HL-60 (cell line): ENCODE data around the gene MNS1.

ENCODE experiments used
- DNase-seq, 2 experiments: peaks; one replicate each; pipeline ENCODE4 v3.0.0-alpha.2; 2010 to 2020; ENCODE audit warnings: low read depth in 1 of 2, low spot score in 1 of 2
- H3K27ac ChIP-seq: fragments of 250-450 bp; sonication (Bioruptor Pico); replicated peaks from 2 replicates; pipeline ENCODE4 v1.5.1; 2020; ENCODE audit warnings: mild to moderate bottlenecking, moderate library complexity
- H3K27me3 ChIP-seq: fragments of 250-450 bp; sonication (Bioruptor Pico); 2 replicates; pipeline ENCODE4 v1.5.1; 2021; ENCODE audit warnings: mild to moderate bottlenecking, moderate library complexity; ENCODE audit not compliant: insufficient read depth, poor library complexity, severe bottlenecking
- H3K4me3 ChIP-seq: replicated peaks from 2 replicates; pipeline ENCODE4 v1.5.1; 2011; ENCODE audit warnings: mild to moderate bottlenecking, control low read depth, low read length; ENCODE audit not compliant: insufficient read depth
- GABPA ChIP-seq: IDR thresholded peaks from 2 replicates; pipeline ENCODE4 v1.6.1; 2012; ENCODE audit warnings: low read depth
- POLR2AphosphoS5 ChIP-seq: IDR thresholded peaks from 2 replicates; pipeline ENCODE4 v1.6.1; 2012; ENCODE audit warnings: low read depth
- SPI1 ChIP-seq: IDR thresholded peaks from 2 replicates; pipeline ENCODE4 v1.6.1; 2012; ENCODE audit warnings: low read depth, mild to moderate bottlenecking, borderline replicate concordance
- long read RNA-seq: library from polyadenylated mRNA; unstranded; transcript quantifications from one replicate; pipeline ENCODE4 v2.0.0, GENCODE V29; 2020
- TF ChIP-seq, protein P1 (sequence below): IDR thresholded peaks from one replicate; pipeline ENCODE4 v1.5.1; 2011; ENCODE audit warnings: low read length, control low read depth, inconsistent platforms; ENCODE audit not compliant: insufficient read depth
- TF ChIP-seq, protein P2 (sequence below): IDR thresholded peaks from 2 replicates; pipeline ENCODE4 v1.6.1; 2012; ENCODE audit warnings: low read depth; ENCODE audit not compliant: insufficient replicate concordance

The MNS1 gene
- long read RNA-seq, partial matches to known transcripts, result 1 of 2 reads
- long read RNA-seq, other reads (novel, unspliced or antisense), result 1 of 2 reads

DNA sequence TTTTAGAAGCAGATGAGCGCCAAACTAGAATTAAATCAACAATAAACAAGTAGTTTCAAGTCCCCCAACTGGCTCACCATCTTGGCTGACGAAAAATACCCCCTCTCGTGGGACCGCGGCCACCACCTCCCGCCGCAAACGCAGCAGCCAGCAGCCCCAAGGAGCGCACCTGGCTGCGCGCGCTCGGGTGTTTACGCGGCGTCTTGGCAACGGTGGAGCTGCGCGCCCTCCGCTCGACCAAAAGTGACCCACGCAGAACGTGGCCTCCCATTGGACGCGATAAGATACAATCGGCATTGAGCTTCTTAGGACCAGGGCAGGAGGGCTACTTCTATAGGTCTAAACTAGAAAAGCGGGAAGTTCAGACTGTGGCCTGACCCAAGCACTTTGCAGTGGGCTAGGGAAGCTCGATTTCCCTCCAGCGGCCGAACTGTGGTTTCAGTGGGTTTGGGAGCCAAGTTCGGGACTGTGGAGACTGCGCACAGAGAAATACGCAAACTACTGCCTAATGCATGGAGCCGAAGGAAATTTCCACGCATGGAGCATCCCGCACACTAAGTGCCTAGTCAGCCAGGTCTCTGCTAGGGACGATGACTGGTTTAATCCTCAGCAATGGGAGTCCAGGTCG is at the start of gene MNS1:
Gene MNS1, minus strand, starts transcription at position 245 of the 628 bp plus-strand sequence. Its CDS starts 165 bp downstream, at position 80.
- Histone ChIP-seq H3K27ac (peak within 1 kb of the TSS; percentile 75), H3K27me3 (no peaks in the 10 kb centered on the region), H3K4me3 (peak within 1 kb of the TSS; percentile 78)
- TF ChIP-seq SPI1 (no peak), POLR2AphosphoS5 (peak; percentile 85; the same call in 1 of the 2 replicates)
- peak; percentile 90 to 97 for DNase-seq

GRCh38 chr15:56496635-56497034 is 31.7 kb upstream of the MNS1 start:
- no peak overlapping the region for H3K27ac ChIP-seq
- TF ChIP-seq GABPA (no peak), POLR2AphosphoS5 (no peak), SPI1 (no peak)
- TF ChIP-seq, protein P1, sequence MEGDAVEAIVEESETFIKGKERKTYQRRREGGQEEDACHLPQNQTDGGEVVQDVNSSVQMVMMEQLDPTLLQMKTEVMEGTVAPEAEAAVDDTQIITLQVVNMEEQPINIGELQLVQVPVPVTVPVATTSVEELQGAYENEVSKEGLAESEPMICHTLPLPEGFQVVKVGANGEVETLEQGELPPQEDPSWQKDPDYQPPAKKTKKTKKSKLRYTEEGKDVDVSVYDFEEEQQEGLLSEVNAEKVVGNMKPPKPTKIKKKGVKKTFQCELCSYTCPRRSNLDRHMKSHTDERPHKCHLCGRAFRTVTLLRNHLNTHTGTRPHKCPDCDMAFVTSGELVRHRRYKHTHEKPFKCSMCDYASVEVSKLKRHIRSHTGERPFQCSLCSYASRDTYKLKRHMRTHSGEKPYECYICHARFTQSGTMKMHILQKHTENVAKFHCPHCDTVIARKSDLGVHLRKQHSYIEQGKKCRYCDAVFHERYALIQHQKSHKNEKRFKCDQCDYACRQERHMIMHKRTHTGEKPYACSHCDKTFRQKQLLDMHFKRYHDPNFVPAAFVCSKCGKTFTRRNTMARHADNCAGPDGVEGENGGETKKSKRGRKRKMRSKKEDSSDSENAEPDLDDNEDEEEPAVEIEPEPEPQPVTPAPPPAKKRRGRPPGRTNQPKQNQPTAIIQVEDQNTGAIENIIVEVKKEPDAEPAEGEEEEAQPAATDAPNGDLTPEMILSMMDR, result peak; percentile 35
- TF ChIP-seq, protein P2, sequence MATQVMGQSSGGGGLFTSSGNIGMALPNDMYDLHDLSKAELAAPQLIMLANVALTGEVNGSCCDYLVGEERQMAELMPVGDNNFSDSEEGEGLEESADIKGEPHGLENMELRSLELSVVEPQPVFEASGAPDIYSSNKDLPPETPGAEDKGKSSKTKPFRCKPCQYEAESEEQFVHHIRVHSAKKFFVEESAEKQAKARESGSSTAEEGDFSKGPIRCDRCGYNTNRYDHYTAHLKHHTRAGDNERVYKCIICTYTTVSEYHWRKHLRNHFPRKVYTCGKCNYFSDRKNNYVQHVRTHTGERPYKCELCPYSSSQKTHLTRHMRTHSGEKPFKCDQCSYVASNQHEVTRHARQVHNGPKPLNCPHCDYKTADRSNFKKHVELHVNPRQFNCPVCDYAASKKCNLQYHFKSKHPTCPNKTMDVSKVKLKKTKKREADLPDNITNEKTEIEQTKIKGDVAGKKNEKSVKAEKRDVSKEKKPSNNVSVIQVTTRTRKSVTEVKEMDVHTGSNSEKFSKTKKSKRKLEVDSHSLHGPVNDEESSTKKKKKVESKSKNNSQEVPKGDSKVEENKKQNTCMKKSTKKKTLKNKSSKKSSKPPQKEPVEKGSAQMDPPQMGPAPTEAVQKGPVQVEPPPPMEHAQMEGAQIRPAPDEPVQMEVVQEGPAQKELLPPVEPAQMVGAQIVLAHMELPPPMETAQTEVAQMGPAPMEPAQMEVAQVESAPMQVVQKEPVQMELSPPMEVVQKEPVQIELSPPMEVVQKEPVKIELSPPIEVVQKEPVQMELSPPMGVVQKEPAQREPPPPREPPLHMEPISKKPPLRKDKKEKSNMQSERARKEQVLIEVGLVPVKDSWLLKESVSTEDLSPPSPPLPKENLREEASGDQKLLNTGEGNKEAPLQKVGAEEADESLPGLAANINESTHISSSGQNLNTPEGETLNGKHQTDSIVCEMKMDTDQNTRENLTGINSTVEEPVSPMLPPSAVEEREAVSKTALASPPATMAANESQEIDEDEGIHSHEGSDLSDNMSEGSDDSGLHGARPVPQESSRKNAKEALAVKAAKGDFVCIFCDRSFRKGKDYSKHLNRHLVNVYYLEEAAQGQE, result no peak
- H3K4me3 ChIP-seq, result no peak overlapping the region

DNA sequence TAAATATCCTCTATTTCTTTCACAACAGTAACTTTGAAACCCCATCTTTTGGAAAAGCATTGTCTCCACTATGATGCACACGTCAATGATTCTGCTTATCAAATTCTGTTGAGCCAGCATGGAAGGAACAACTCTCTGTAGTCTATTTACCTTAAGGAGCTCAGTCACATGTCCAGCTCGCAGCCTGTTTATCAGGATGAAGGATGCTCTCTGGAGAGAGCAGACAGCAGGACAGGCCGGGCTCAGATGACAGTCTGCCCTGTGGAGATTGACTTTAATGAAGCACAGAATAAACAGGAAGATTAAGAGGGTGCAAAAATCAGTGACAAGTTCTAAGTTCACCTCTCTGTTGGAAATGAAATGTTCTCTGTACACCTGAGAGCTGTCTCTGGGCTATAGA is 30.6 kb upstream of the MNS1 start:
- no peak for DNase-seq
- TF ChIP-seq, protein P2, result no peak
- TF ChIP-seq, protein P1, result no peak
- TF ChIP-seq SPI1 (no peak), POLR2AphosphoS5 (no peak), GABPA (no peak)
- Histone ChIP-seq H3K27ac (no peak overlapping the region), H3K4me3 (no peak overlapping the region), H3K27me3 (no peaks in the 10 kb centered on the region)

More at GRCh38 chr15:56496635-56497034, 31.7 kb upstream of the MNS1 start:
- DNase-seq, result peak; percentile 25 to 39
- no peaks in the 10 kb centered on the region for H3K27me3 ChIP-seq

- TF ChIP-seq GABPA (no peak), SPI1 (no peak)
- TF ChIP-seq, protein P2, result no peak
- TF ChIP-seq, protein P1, result no peak
- Histone ChIP-seq H3K27me3 (no peaks in the 10 kb centered on the region), H3K4me3 (no peak overlapping the region), H3K27ac (no peak overlapping the region)
- DNase-seq, result no peak
These were observed 30.1 kb upstream of the MNS1 start for GRCh38 chr15:56495053-56495452.
